Keratinocyte (primary cell): ENCODE results near the gene PHIP. TPM values are rescaled to one million over a fixed set of nuclear protein-coding genes. Genes with fewer than 3 reads are reported as not detected.

Source experiments
- DNase-seq: peaks from one replicate; pipeline ENCODE4 v3.0.0-alpha.2; 2011; ENCODE audit warnings: low read depth, missing footprints, low spot score
- FAIRE-seq: peaks from 2 replicates; lab custom pipeline; 2011; peaks lifted over from hg19 to GRCh38; lab: Jason Lieb, UNC
- H2AFZ ChIP-seq: 2 replicates; pipeline ENCODE4 v1.6.0; 2012; ENCODE audit warnings: low read length, control low read depth, inconsistent platforms; ENCODE audit not compliant: control insufficient read depth
- H3K27ac ChIP-seq: 2 replicates; pipeline ENCODE4 v1.5.1; 2011; ENCODE audit warnings: low read length; ENCODE audit not compliant: control insufficient read depth, insufficient read depth
- H3K27me3 ChIP-seq: 3 replicates; pipeline ENCODE4 v1.6.0; 2011; ENCODE audit warnings: low read length; ENCODE audit not compliant: control insufficient read depth, insufficient read depth; ENCODE audit errors: extremely low read depth
- H3K36me3 ChIP-seq, 2 experiments: 2 replicates in 1 of 2; 3 replicates in 1 of 2; pipeline ENCODE4 v1.5.1; 2011; ENCODE audit warnings: low read length in 2 of 2, mild to moderate bottlenecking in 1 of 2; ENCODE audit not compliant: control insufficient read depth in 2 of 2, insufficient read depth in 2 of 2; ENCODE audit errors: extremely low read depth in 1 of 2
- H3K4me1 ChIP-seq: 3 replicates; pipeline ENCODE4 v1.5.1; 2011; ENCODE audit warnings: low read length; ENCODE audit not compliant: control insufficient read depth, insufficient read depth; ENCODE audit errors: extremely low read depth
- H3K4me2 ChIP-seq: 3 replicates; pipeline ENCODE4 v1.6.0; 2011; ENCODE audit warnings: low read depth, low read length; ENCODE audit not compliant: control insufficient read depth, insufficient read depth; ENCODE audit errors: extremely low read depth
- H3K4me3 ChIP-seq, 3 experiments: fragments of 200-600 bp in 1 of 3; sonication (generic) in 1 of 3; 2 replicates in 2 of 3; 3 replicates in 1 of 3; pipeline ENCODE4 v1.5.1; 2011 to 2016; ENCODE audit warnings: low read length in 3 of 3, mild to moderate bottlenecking in 3 of 3, control low read depth in 2 of 3, inconsistent platforms in 1 of 3, low read depth in 1 of 3, mixed read lengths in 1 of 3, mixed run types in 1 of 3, moderate library complexity in 1 of 3; ENCODE audit not compliant: control insufficient read depth in 2 of 3, insufficient read depth in 2 of 3; ENCODE audit errors: extremely low read depth in 1 of 3
- H3K79me2 ChIP-seq: 2 replicates; pipeline ENCODE4 v1.6.0; 2012; ENCODE audit warnings: low read length; ENCODE audit not compliant: control insufficient read depth, insufficient read depth
- H3K9ac ChIP-seq: 3 replicates; pipeline ENCODE4 v1.6.0; 2011; ENCODE audit warnings: low read length; ENCODE audit not compliant: control insufficient read depth, insufficient read depth; ENCODE audit errors: extremely low read depth
- H3K9me1 ChIP-seq: 3 replicates; pipeline ENCODE4 v1.6.0; 2011; ENCODE audit warnings: low read length; ENCODE audit not compliant: control insufficient read depth, insufficient read depth; ENCODE audit errors: extremely low read depth
- H3K9me3 ChIP-seq: 2 replicates; pipeline ENCODE4 v1.5.1; 2012; ENCODE audit warnings: low read depth, low read length; ENCODE audit not compliant: control insufficient read depth
- H4K20me1 ChIP-seq: 3 replicates; pipeline ENCODE4 v1.6.0; 2011; ENCODE audit warnings: low read length; ENCODE audit not compliant: control insufficient read depth, insufficient read depth; ENCODE audit errors: extremely low read depth
- CTCF ChIP-seq, 3 experiments: IDR thresholded peaks in 1 of 3; conservative IDR thresholded peaks in 1 of 3; optimal IDR thresholded peaks in 1 of 3; 2 replicates in 2 of 3; 3 replicates in 1 of 3; pipeline versions ENCODE3 to v1.5.1; 2011; ENCODE audit warnings: low read length in 3 of 3, mild to moderate bottlenecking in 3 of 3, moderate library complexity in 2 of 3, control low read depth in 1 of 3, inconsistent platforms in 1 of 3; ENCODE audit not compliant: insufficient read depth in 2 of 3; ENCODE audit errors: extremely low read depth in 1 of 3
- EZH2 ChIP-seq: IDR thresholded peaks from one replicate; pipeline ENCODE4 v1.6.1; 2012; ENCODE audit warnings: inconsistent platforms, mild to moderate bottlenecking, low read length, moderate library complexity
- dilution Hi-C: fragments of 300-500 bp; cut with MboI; formaldehyde crosslinking; loops from one replicate; pipeline ENCODE4 v1.7.0; 2020; ENCODE audit warnings: low sequenced_read_pairs; ENCODE audit not compliant: extremely low pct_ligation_motif_present
- polyA plus RNA-seq, 5 experiments: library from polyadenylated mRNA; depleted of rRNA in 3 of 5; stranded (reverse) in 3 of 5; stranded (forward) in 1 of 5; unstranded in 1 of 5; fragments of >200 nt; gene quantifications; 1 replicate in 1 of 5; 2 replicates in 3 of 5; 3 replicates in 1 of 5; pipeline versions ENCODE4 v1.2.1 to v1.2.3, GENCODE V29; 2011 to 2012; ENCODE audit warnings: missing spikeins in 2 of 5, low read depth in 1 of 5, low replicate concordance in 1 of 5

Gene PHIP
- polyA plus RNA-seq, 1 donor (not counting 4 experiments of a cell fraction or from before 2014, with no cell fraction given): 7.9 TPM

DNA sequence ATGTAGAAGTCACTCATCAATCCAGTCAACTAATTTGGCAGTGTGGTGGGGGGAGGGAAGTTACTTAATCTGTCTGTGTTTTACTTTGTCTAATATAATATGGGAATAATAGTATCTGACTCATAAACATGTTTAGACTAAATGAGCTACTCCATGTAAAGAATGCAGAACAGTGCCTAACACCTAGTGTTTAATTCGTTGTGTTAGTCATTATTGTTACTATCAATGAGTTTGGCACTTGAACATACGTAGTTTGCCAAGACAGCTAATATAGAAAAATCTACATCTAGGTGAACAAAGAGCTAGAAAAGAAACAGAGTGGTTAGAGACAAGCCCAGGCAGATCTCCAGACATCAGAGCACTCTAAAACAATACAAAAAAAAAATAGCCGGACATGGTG lies 161.6 kb downstream of the PHIP start:
- dilution Hi-C loops: no loop called here
- H3K36me3 ChIP-seq: no peaks in the 10 kb centered on the region
- peaks cover 4% of the 10 kb centered on the region for H3K9me3 ChIP-seq
- no peaks in the 10 kb centered on the region for H3K79me2 ChIP-seq
- no peak for TF ChIP-seq CTCF (optimal IDR thresholded peaks at IDR 0.05 in 1 of 3, IDR thresholded peaks at IDR 0.05 in 1 of 3, conservative IDR thresholded peaks at IDR 0.05 in 1 of 3; ENCODE audit: extremely low read depth in 1 of 3, insufficient read depth in 2 of 3, low read length in 3 of 3)
- TF ChIP-seq EZH2: no peak
- no peaks in the 10 kb centered on the region for H3K27me3 ChIP-seq
- H4K20me1 ChIP-seq: no peaks in the 10 kb centered on the region
- H3K9ac ChIP-seq: no peak overlapping the region
- no peaks in the 10 kb centered on the region for H3K9me1 ChIP-seq
- H3K4me3 ChIP-seq: no peak overlapping the region
- no peak overlapping the region for H3K4me2 ChIP-seq
- FAIRE-seq (peak; percentile 74), DNase-seq (peak; percentile 81)
- H3K4me1 ChIP-seq: peaks cover 16% of the 10 kb centered on the region
- no peak overlapping the region for H2AFZ ChIP-seq
- H3K27ac ChIP-seq: no peak overlapping the region

DNA sequence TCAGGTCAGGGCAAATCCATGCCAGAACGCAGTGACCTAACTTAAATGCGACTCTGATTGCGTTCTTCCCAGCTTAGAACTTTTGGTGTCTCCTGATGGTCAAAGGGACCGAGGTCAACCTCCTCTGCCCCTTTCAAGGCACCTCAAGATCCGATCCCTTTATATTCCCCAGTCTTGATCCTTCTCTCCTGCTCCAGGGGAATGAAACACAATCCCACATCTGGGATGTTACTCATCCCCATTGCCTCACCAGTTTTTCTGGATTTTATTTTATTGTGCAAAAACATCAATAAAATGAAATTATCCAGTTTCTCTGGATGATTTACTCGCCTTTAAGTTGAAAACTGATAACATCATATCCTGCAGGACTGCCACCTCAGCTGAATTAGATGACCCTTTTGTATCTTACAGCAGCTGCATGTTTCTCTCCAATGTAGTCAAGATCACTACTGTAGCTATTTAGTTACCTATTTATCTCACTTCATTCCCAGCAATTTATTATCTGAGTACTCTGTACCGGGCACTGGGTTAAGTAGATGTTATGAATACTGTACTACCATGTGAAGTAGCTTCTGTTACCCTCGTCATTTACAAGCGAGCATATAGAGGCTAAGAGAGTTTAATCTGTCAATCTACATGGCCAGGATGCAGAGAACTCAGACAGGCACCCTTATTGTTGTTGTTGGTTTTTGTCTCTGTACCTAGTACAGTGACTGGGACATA lies 166.7 kb downstream of the PHIP start:
- TF ChIP-seq CTCF (optimal IDR thresholded peaks at IDR 0.05 in 1 of 3, IDR thresholded peaks at IDR 0.05 in 1 of 3, conservative IDR thresholded peaks at IDR 0.05 in 1 of 3; ENCODE audit: extremely low read depth in 1 of 3, insufficient read depth in 2 of 3, low read length in 3 of 3) (no peak), EZH2 (no peak)
- H3K27ac ChIP-seq: no peak overlapping the region
- H3K79me2 ChIP-seq: no peaks in the 10 kb centered on the region
- dilution Hi-C loops: no loop called here
- H3K4me3 ChIP-seq: peak overlapping the region in 1 of 3 experiments; percentile 53
- FAIRE-seq (peak; percentile 64), DNase-seq (no peak)
- H3K4me1 ChIP-seq: peaks cover 33% of the 10 kb centered on the region
- no peak overlapping the region for H3K9ac ChIP-seq
- no peaks in the 10 kb centered on the region for H3K9me3 ChIP-seq
- H3K4me2 ChIP-seq: peak overlapping the region; percentile 70
- H3K9me1 ChIP-seq: no peaks in the 10 kb centered on the region
- no peaks in the 10 kb centered on the region for H3K27me3 ChIP-seq
- peak overlapping the region; percentile 93 for H2AFZ ChIP-seq
- H4K20me1 ChIP-seq: no peaks in the 10 kb centered on the region
- H3K36me3 ChIP-seq: no peaks in the 10 kb centered on the region
